Vagina (tissue), 2 donors: ENCODE results near the gene ANGPTL8. TPM values are rescaled to one million over a fixed set of nuclear protein-coding genes. Genes with fewer than 3 reads are reported as not detected.

Experiments
- DNase-seq, 2 donors: peaks; one replicate each; pipeline ENCODE4 v3.0.0-alpha.2; 2017; ENCODE audit errors: extremely low spot score in 2 of 2
- H3K27ac ChIP-seq: fragments of 200-600 bp; sonication (generic); one replicate; pipeline ENCODE4 v1.5.1; 2019
- H3K27me3 ChIP-seq: fragments of 200-600 bp; sonication (generic); one replicate; pipeline ENCODE4 v1.5.1; 2019
- H3K36me3 ChIP-seq, 2 donors: fragments of 200-600 bp; sonication (generic); one replicate each; pipeline ENCODE4 v1.5.1; 2017 to 2019
- H3K4me1 ChIP-seq: fragments of 200-600 bp; sonication (generic); one replicate; pipeline ENCODE4 v1.5.1; 2019
- H3K4me3 ChIP-seq, 2 donors: fragments of 200-600 bp; sonication (generic); 1 replicate in 1 of 2; 2 replicates in 1 of 2; pipeline ENCODE4 v1.5.1; 2016 to 2019
- H3K9me3 ChIP-seq: fragments of 200-600 bp; sonication (generic); one replicate; pipeline ENCODE4 v1.5.1; 2019
- POLR2A ChIP-seq, 2 donors: fragments of 450-650 bp; IDR thresholded peaks; one replicate each; pipeline ENCODE4 v1.6.1; 2017; ENCODE audit warnings: antibody characterized with exemption in 2 of 2, mild to moderate bottlenecking in 2 of 2, moderate library complexity in 2 of 2
- POLR2AphosphoS5 ChIP-seq, 2 donors: sonication (generic); formaldehyde crosslinking; IDR thresholded peaks; one replicate each; pipeline ENCODE4 v1.9.0; 2017; ENCODE audit warnings: antibody characterized with exemption in 2 of 2, mild to moderate bottlenecking in 2 of 2, low read depth in 1 of 2; ENCODE audit not compliant: insufficient read depth in 1 of 2
- intact Hi-C: fragments of 100-400 bp; cut with DNase I; formaldehyde crosslinking; loops from one replicate; pipeline ENCODE4 v1.15.1; 2023
- total RNA-seq: library from RNA; depleted of rRNA; stranded (reverse); fragments of >200 nt; gene quantifications from one replicate; pipeline ENCODE4 v1.2.3, GENCODE V29; 2016
- TF ChIP-seq, protein P1 (sequence below), 3 experiments: fragments of 450-650 bp in 2 of 3; fragments of 200-600 bp in 1 of 3; sonication (generic) in 1 of 3; IDR thresholded peaks; one replicate each; pipeline ENCODE4 v1.5.1; 2017 to 2019; ENCODE audit warnings: antibody characterized with exemption in 3 of 3, mild to moderate bottlenecking in 2 of 3, moderate library complexity in 2 of 3

ANGPTL8 gene
- total RNA-seq, 1 donor from 2014 or later, result not detected

DNA sequence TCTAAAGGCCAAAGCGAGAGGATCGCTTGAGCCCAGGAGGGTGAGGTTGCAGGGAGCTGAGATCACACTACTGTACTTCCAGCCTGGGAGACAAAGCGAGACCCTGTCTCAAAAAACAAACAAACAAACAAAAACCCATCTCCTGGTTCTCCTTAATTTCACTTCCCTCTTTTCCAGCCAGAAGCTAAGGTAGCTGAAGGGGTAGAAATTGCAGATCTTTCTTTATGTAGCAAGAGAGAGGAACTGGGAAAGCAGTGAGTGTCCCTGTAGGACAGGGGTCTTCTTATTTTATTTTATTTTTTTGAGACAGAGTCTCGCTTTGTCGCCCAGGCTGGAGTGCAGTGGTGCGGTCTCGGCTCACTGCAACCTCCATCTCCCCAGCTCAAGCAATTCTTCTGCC, 52.0 kb downstream of the ANGPTL8 start:
- TF ChIP-seq POLR2A (IDR thresholded peaks at IDR 0.05), result no peak
- TF ChIP-seq POLR2AphosphoS5 (IDR thresholded peaks at IDR 0.05; ENCODE audit: insufficient read depth in 1 of 2, low read depth in 1 of 2), result no peak
- TF ChIP-seq, protein P1, sequence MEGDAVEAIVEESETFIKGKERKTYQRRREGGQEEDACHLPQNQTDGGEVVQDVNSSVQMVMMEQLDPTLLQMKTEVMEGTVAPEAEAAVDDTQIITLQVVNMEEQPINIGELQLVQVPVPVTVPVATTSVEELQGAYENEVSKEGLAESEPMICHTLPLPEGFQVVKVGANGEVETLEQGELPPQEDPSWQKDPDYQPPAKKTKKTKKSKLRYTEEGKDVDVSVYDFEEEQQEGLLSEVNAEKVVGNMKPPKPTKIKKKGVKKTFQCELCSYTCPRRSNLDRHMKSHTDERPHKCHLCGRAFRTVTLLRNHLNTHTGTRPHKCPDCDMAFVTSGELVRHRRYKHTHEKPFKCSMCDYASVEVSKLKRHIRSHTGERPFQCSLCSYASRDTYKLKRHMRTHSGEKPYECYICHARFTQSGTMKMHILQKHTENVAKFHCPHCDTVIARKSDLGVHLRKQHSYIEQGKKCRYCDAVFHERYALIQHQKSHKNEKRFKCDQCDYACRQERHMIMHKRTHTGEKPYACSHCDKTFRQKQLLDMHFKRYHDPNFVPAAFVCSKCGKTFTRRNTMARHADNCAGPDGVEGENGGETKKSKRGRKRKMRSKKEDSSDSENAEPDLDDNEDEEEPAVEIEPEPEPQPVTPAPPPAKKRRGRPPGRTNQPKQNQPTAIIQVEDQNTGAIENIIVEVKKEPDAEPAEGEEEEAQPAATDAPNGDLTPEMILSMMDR (IDR thresholded peaks at IDR 0.05), result no peak
- Histone ChIP-seq H3K36me3 (no peaks in the 10 kb centered on the region), H3K27me3 (no peaks in the 10 kb centered on the region), H3K27ac (no peak overlapping the region), H3K9me3 (no peaks in the 10 kb centered on the region), H3K4me1 (peaks cover 15% of the 10 kb centered on the region), H3K4me3 (no peak overlapping the region)
- intact Hi-C loops, result loop anchor here (10.0 kb wide), 2 partner anchors 163 to 193 kb away; partner anchors contain the start of gene ELAVL3
- no peak for DNase-seq

Other genes with a start within 250 kb of the ANGPTL8 start
- 135 TPM for gene LDLR, start 150.2 kb upstream of the ANGPTL8 start, total RNA-seq
- gene SPC24, start 83.8 kb upstream of the ANGPTL8 start, total RNA-seq, result 2.7 TPM
- gene KANK2, start 42.1 kb upstream of the ANGPTL8 start, total RNA-seq, result 486 TPM
- gene DOCK6, start 22.9 kb downstream of the ANGPTL8 start, total RNA-seq, result 65.8 TPM
- not detected for gene TSPAN16, start 56.5 kb downstream of the ANGPTL8 start, total RNA-seq
- gene RAB3D, start 100.0 kb downstream of the ANGPTL8 start, total RNA-seq, result 33.9 TPM
- gene TMEM205, start 106.6 kb downstream of the ANGPTL8 start, total RNA-seq, result 173 TPM
- gene CCDC159, start 106.9 kb downstream of the ANGPTL8 start, total RNA-seq, result 24.1 TPM
- gene PLPPR2, start 115.8 kb downstream of the ANGPTL8 start, total RNA-seq, result 16.5 TPM
- 1.5 TPM for gene SWSAP1, start 135.0 kb downstream of the ANGPTL8 start, total RNA-seq
- 14.5 TPM for gene EPOR, start 144.7 kb downstream of the ANGPTL8 start, total RNA-seq
- gene RGL3, start 179.7 kb downstream of the ANGPTL8 start, total RNA-seq, result 19.6 TPM
- not detected for gene ODAD3, start 195.5 kb downstream of the ANGPTL8 start, total RNA-seq
- gene PRKCSH, start 196.0 kb downstream of the ANGPTL8 start, total RNA-seq, result 79.1 TPM
- gene ELAVL3, start 241.4 kb downstream of the ANGPTL8 start, total RNA-seq, result 1.2 TPM